ENCODE results near the gene UBL4A. TPM values are rescaled to one million over a fixed set of nuclear protein-coding genes. Genes with fewer than 3 reads are reported as not detected.

UBL4A gene
- total and polyA plus RNA-seq, 12 donors = 33.1 to 69.4 (median 49.5) TPM

GRCh38 chrX:154441564-154441963 lies 44.9 kb downstream of the UBL4A start:
- no peak overlapping the region for H3K4me3 ChIP-seq
- WGBS, 2 donors = 82 to 89% methylated on average over 11 of the region's 11 CpGs
- intact Hi-C loops (cut with DNase I) = no loop called here
- TF ChIP-seq, protein P1, sequence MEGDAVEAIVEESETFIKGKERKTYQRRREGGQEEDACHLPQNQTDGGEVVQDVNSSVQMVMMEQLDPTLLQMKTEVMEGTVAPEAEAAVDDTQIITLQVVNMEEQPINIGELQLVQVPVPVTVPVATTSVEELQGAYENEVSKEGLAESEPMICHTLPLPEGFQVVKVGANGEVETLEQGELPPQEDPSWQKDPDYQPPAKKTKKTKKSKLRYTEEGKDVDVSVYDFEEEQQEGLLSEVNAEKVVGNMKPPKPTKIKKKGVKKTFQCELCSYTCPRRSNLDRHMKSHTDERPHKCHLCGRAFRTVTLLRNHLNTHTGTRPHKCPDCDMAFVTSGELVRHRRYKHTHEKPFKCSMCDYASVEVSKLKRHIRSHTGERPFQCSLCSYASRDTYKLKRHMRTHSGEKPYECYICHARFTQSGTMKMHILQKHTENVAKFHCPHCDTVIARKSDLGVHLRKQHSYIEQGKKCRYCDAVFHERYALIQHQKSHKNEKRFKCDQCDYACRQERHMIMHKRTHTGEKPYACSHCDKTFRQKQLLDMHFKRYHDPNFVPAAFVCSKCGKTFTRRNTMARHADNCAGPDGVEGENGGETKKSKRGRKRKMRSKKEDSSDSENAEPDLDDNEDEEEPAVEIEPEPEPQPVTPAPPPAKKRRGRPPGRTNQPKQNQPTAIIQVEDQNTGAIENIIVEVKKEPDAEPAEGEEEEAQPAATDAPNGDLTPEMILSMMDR (IDR thresholded peaks at IDR 0.05) = no peak
- H3K27ac ChIP-seq = no peak overlapping the region
- H3K27me3 ChIP-seq = no peaks in the 10 kb centered on the region
- no peak for ATAC-seq
- no peaks in the 10 kb centered on the region for H3K9me3 ChIP-seq
- peaks cover 0 to 41% (median 5%) of the 10 kb centered on the region in 9 donors for H3K36me3 ChIP-seq
- peaks cover 0 to 39% (median 24%) of the 10 kb centered on the region in 9 donors for H3K4me1 ChIP-seq
- DNase-seq = no peak

GRCh38 chrX:154440623-154441357 lies 45.6 kb downstream of the UBL4A start:
- no peak overlapping the region for H3K27ac ChIP-seq
- H3K4me3 ChIP-seq = no peak overlapping the region
- 86 to 87% methylated on average over 15 to 17 of the region's 17 CpGs for WGBS, 2 donors
- no peaks in the 10 kb centered on the region for H3K9me3 ChIP-seq
- DNase-seq (no peak), ATAC-seq (no peak)
- TF ChIP-seq, protein P1 (IDR thresholded peaks at IDR 0.05) = no peak
- H3K27me3 ChIP-seq = no peaks in the 10 kb centered on the region
- peaks cover 0 to 37% (median 5%) of the 10 kb centered on the region in 9 donors for H3K36me3 ChIP-seq
- peaks cover 0 to 42% (median 24%) of the 10 kb centered on the region in 9 donors for H3K4me1 ChIP-seq
- intact Hi-C loops (cut with DNase I) = no loop called here

DNA sequence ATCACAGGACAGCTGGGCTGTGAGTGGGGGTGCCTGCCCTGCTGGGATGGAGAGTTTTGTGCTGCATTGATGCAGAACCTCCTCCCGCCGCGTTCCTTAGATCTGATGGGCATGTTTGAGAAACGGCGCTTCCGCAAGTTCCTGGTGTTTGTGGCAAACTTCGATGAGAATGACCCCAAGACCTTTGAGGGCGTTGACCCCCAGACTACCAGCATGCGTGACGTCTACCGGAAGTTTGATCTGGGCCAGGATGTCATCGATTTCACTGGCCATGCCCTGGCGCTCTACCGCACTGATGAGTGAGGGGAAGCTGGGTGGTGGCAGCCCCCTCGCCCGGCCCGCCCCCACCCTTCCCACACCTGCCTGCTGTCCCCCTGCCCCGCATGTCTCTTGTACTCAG lies 46.6 kb downstream of the UBL4A start:
- DNase-seq (no peak), ATAC-seq (no peak)
- intact Hi-C loops (cut with DNase I) = loop anchor here in 1 of 10 donors (5.0 kb wide), 1 partner anchor 37 kb away; the partner anchor contains the start of gene LAGE3
- Histone ChIP-seq H3K36me3 (peaks cover 0 to 46% (median 5%) of the 10 kb centered on the region in 9 donors), H3K27me3 (no peaks in the 10 kb centered on the region), H3K4me1 (peaks cover 0 to 33% (median 18%) of the 10 kb centered on the region in 9 donors), H3K4me3 (no peak overlapping the region), H3K27ac (no peak overlapping the region), H3K9me3 (no peaks in the 10 kb centered on the region)
- TF ChIP-seq, protein P1 (IDR thresholded peaks at IDR 0.05) = no peak
- 91 to 94% methylated on average over 17 to 18 of the region's 18 CpGs for WGBS, 2 donors

- Histone ChIP-seq H3K4me1 (peaks cover 0 to 24% (median 13%) of the 10 kb centered on the region in 9 donors), H3K4me3 (peak overlapping the region; percentile 50 to 89 (median 80)), H3K27me3 (no peaks in the 10 kb centered on the region), H3K36me3 (peaks cover 0 to 60% (median 5%) of the 10 kb centered on the region in 9 donors), H3K27ac (peak overlapping the region in 6 of 10 donors; percentile 81 to 93 (median 90)), H3K9me3 (no peaks in the 10 kb centered on the region)
- WGBS, 2 donors = 31 to 36% methylated on average over 26 to 28 of the region's 28 CpGs
- TF ChIP-seq, protein P1 (IDR thresholded peaks at IDR 0.05) = no peak
- no peak for ATAC-seq
- no peak for DNase-seq
- intact Hi-C loops (cut with DNase I) = loop anchor here in 1 of 10 donors (5.0 kb wide), 1 partner anchor 39 kb away; the partner anchor contains the start of gene LAGE3
These were observed 48.2 kb downstream of the UBL4A start for GRCh38 chrX:154437971-154438893.
